ENCODE results near the gene FAHD2B. TPM values are rescaled to one million over a fixed set of nuclear protein-coding genes. Genes with fewer than 3 reads are reported as not detected.
A peak's percentile ranks its signal among the peaks of the same experiment; 100 is the strongest.
"Not testable (repeated sequence)": the region's sequence is repeated elsewhere in the genome, so short reads cannot be mapped to it uniquely, and the experiment has no call there.

FAHD2B gene
- total RNA-seq, 1 experiment from 2014 or later = 28.8 TPM

GRCh38 chr2:97095661-97096060 is 979 bp upstream of the FAHD2B start:
- no peak for DNase-seq
- Histone ChIP-seq H3K4me2 (peak overlapping the region; percentile 79), H3K4me1 (replicated peaks; ENCODE audit: insufficient read depth) (peaks cover 13% of the 10 kb centered on the region), H3K4me3 (peak overlapping the region; percentile 60), H3K9me3 (ENCODE audit: insufficient read depth, low read depth) (no peaks in the 10 kb centered on the region), H3F3A (ENCODE audit: insufficient read depth, low read depth) (no peaks in the 10 kb centered on the region), H3K36me3 (ENCODE audit: low read depth) (no peaks in the 10 kb centered on the region), H3K79me2 (ENCODE audit: low read depth) (no peaks in the 10 kb centered on the region), H4K20me1 (ENCODE audit: insufficient read depth) (no peaks in the 10 kb centered on the region), H3K9me2 (ENCODE audit: insufficient read depth) (no peaks in the 10 kb centered on the region), H3K27ac (no peak overlapping the region), H3K27me3 (ENCODE audit: insufficient read depth, low read depth) (peaks cover 5% of the 10 kb centered on the region; the same call in 1 of the 2 replicates), H2AFZ (no peak overlapping the region; the same call in 1 of the 2 replicates)
- intact Hi-C loops (cut with micrococcal nuclease; ENCODE audit: unreplicated experiment) = no loop called here
- ChIA-PET CTCF (no interaction called here), POLR2A (ENCODE audit: unreplicated experiment) (no interaction called here)
- no TSS peak for BruUV-seq (replicated peaks)
- TF ChIP-seq CTCF (conservative IDR thresholded peaks at IDR 0.05) (no peak), EZH2 (IDR thresholded peaks at IDR 0.05; ENCODE audit: low read depth) (no peak)

- Histone ChIP-seq H2AFZ (0 out of 2 replicates have a peak overlapping the region, but pooled peaks have one; percentile 33), H3K4me3 (peak overlapping the region; percentile 60; the same call in 1 of the 2 replicates), H3K4me1 (replicated peaks; ENCODE audit: insufficient read depth) (peaks cover 13% of the 10 kb centered on the region), H3K4me2 (peak overlapping the region; percentile 83)
- H3K36me3 ChIP-seq (ENCODE audit: low read depth); POLR2A ChIA-PET (ENCODE audit: unreplicated experiment); CTCF ChIA-PET; H3K27me3 ChIP-seq (ENCODE audit: insufficient read depth, low read depth); H3K27ac ChIP-seq; H3K9me2 ChIP-seq (ENCODE audit: insufficient read depth); H3K79me2 ChIP-seq (ENCODE audit: low read depth); H3F3A ChIP-seq (ENCODE audit: insufficient read depth, low read depth); H4K20me1 ChIP-seq (ENCODE audit: insufficient read depth); H3K9me3 ChIP-seq (ENCODE audit: insufficient read depth, low read depth); intact Hi-C loops (cut with micrococcal nuclease; ENCODE audit: unreplicated experiment); DNase-seq: not testable (repeated sequence)
- TSS peak; percentile 57 for BruUV-seq (replicated peaks)
Measured at GRCh38 chr2:97093983-97094771, 505 bp downstream of the FAHD2B start.

- H3K9me3 ChIP-seq (ENCODE audit: insufficient read depth, low read depth); H3K27ac ChIP-seq; H3K4me3 ChIP-seq; H4K20me1 ChIP-seq (ENCODE audit: insufficient read depth); CTCF ChIA-PET; H2AFZ ChIP-seq; POLR2A ChIA-PET (ENCODE audit: unreplicated experiment); BruUV-seq (replicated peaks); H3K36me3 ChIP-seq (ENCODE audit: low read depth); H3K27me3 ChIP-seq (ENCODE audit: insufficient read depth, low read depth); H3F3A ChIP-seq (ENCODE audit: insufficient read depth, low read depth); intact Hi-C loops (cut with micrococcal nuclease; ENCODE audit: unreplicated experiment); DNase-seq; H3K79me2 ChIP-seq (ENCODE audit: low read depth); H3K4me2 ChIP-seq; H3K9me2 ChIP-seq (ENCODE audit: insufficient read depth): not testable (repeated sequence)
- peaks cover 13% of the 10 kb centered on the region for H3K4me1 ChIP-seq (replicated peaks; ENCODE audit: insufficient read depth)
Measured at GRCh38 chr2:97092946-97093345, 1.7 kb downstream of the FAHD2B start.

GRCh38 chr2:97088706-97089105 is 6.0 kb downstream of the FAHD2B start:
- H3K79me2 ChIP-seq (ENCODE audit: low read depth); CTCF ChIA-PET; intact Hi-C loops (cut with micrococcal nuclease; ENCODE audit: unreplicated experiment); H3K27me3 ChIP-seq (ENCODE audit: insufficient read depth, low read depth); H2AFZ ChIP-seq; H4K20me1 ChIP-seq (ENCODE audit: insufficient read depth); DNase-seq; H3K4me2 ChIP-seq; H3K36me3 ChIP-seq (ENCODE audit: low read depth); H3K4me3 ChIP-seq; H3K4me1 ChIP-seq (replicated peaks; ENCODE audit: insufficient read depth); BruUV-seq (replicated peaks); H3K27ac ChIP-seq; H3K9me2 ChIP-seq (ENCODE audit: insufficient read depth); H3K9me3 ChIP-seq (ENCODE audit: insufficient read depth, low read depth); H3F3A ChIP-seq (ENCODE audit: insufficient read depth, low read depth): not testable (repeated sequence)
- POLR2A ChIA-PET (ENCODE audit: unreplicated experiment) = interaction anchor here (0.7 kb wide), 1 partner anchor 42 kb away, joined by 4 read pairs; no protein-coding TSS in a partner anchor

GRCh38 chr2:97085093-97085492 is 9.6 kb downstream of the FAHD2B start:
- H3K27ac ChIP-seq; CTCF ChIA-PET; H3K4me1 ChIP-seq (replicated peaks; ENCODE audit: insufficient read depth); H3K9me3 ChIP-seq (ENCODE audit: insufficient read depth, low read depth); POLR2A ChIA-PET (ENCODE audit: unreplicated experiment); H2AFZ ChIP-seq; BruUV-seq (replicated peaks); H4K20me1 ChIP-seq (ENCODE audit: insufficient read depth); H3F3A ChIP-seq (ENCODE audit: insufficient read depth, low read depth); H3K4me3 ChIP-seq; H3K4me2 ChIP-seq; H3K27me3 ChIP-seq (ENCODE audit: insufficient read depth, low read depth); H3K36me3 ChIP-seq (ENCODE audit: low read depth); intact Hi-C loops (cut with micrococcal nuclease; ENCODE audit: unreplicated experiment); H3K79me2 ChIP-seq (ENCODE audit: low read depth); DNase-seq; H3K9me2 ChIP-seq (ENCODE audit: insufficient read depth): not testable (repeated sequence)

- H3K4me2 ChIP-seq; H3K9me2 ChIP-seq (ENCODE audit: insufficient read depth); H3K4me1 ChIP-seq (replicated peaks; ENCODE audit: insufficient read depth); DNase-seq; H2AFZ ChIP-seq; H3K36me3 ChIP-seq (ENCODE audit: low read depth); intact Hi-C loops (cut with micrococcal nuclease; ENCODE audit: unreplicated experiment); POLR2A ChIA-PET (ENCODE audit: unreplicated experiment); BruUV-seq (replicated peaks); H3K4me3 ChIP-seq; H4K20me1 ChIP-seq (ENCODE audit: insufficient read depth); H3K27ac ChIP-seq; H3K27me3 ChIP-seq (ENCODE audit: insufficient read depth, low read depth); H3F3A ChIP-seq (ENCODE audit: insufficient read depth, low read depth); H3K79me2 ChIP-seq (ENCODE audit: low read depth); H3K9me3 ChIP-seq (ENCODE audit: insufficient read depth, low read depth): not testable (repeated sequence)
- CTCF ChIA-PET = interaction anchor here (0.6 kb wide), 1 partner anchor 1798 kb away, joined by 3 read pairs; no protein-coding TSS in a partner anchor
Measured at GRCh38 chr2:97083516-97083915, 11.2 kb downstream of the FAHD2B start.
